ENCODE data around the gene GAREM1.

The GAREM1 gene

GRCh38 chr18:32262092-32262491 lies 208.6 kb downstream of the GAREM1 start:
- no peaks in the 10 kb centered on the region for H3K36me3 Mint-ChIP-seq (ENCODE audit: insufficient read depth)

GRCh38 chr18:32261003-32261402 lies 209.7 kb downstream of the GAREM1 start:
- Mint-ChIP-seq H3K27me3 (peaks cover 75% of the 10 kb centered on the region), H3K4me1 (no peaks in the 10 kb centered on the region), H3K9me3 (no peaks in the 10 kb centered on the region), H3K36me3 (ENCODE audit: insufficient read depth) (no peaks in the 10 kb centered on the region), H3K4me3 (no peak overlapping the region), H3K27ac (ENCODE audit: low read depth) (no peak overlapping the region)
- ATAC-seq (replicated peaks; ENCODE audit: extremely low read depth, poor library complexity, severe bottlenecking) (no peak), DNase-seq (ENCODE audit: low spot score in 2 of 2) (no peak)

More at GRCh38 chr18:32262092-32262491, 208.6 kb downstream of the GAREM1 start:
- H3K4me1 Mint-ChIP-seq: no peaks in the 10 kb centered on the region
- no peak for ATAC-seq (replicated peaks; ENCODE audit: extremely low read depth, poor library complexity, severe bottlenecking)
- H3K9me3 Mint-ChIP-seq: no peaks in the 10 kb centered on the region
- H3K27me3 Mint-ChIP-seq: peaks cover 65% of the 10 kb centered on the region
- H3K4me3 Mint-ChIP-seq: no peak overlapping the region
- DNase-seq (ENCODE audit: low spot score in 2 of 2): no peak
- no peak overlapping the region for H3K27ac Mint-ChIP-seq (ENCODE audit: low read depth)

- Mint-ChIP-seq H3K27me3 (peaks cover 80% of the 10 kb centered on the region), H3K27ac (ENCODE audit: low read depth) (no peak overlapping the region)
Measured at GRCh38 chr18:32259553-32259952, 211.1 kb downstream of the GAREM1 start.

GRCh38 chr18:32258558-32259204 lies 212.0 kb downstream of the GAREM1 start:
- no peaks in the 10 kb centered on the region for H3K36me3 Mint-ChIP-seq (ENCODE audit: insufficient read depth)
- no peak overlapping the region for H3K27ac Mint-ChIP-seq (ENCODE audit: low read depth)
- H3K4me1 Mint-ChIP-seq: no peaks in the 10 kb centered on the region
- peaks cover 74% of the 10 kb centered on the region for H3K27me3 Mint-ChIP-seq
- ATAC-seq (replicated peaks; ENCODE audit: extremely low read depth, poor library complexity, severe bottlenecking) (no peak), DNase-seq (ENCODE audit: low spot score in 2 of 2) (no peak)
- no peak overlapping the region for H3K4me3 Mint-ChIP-seq
- no peaks in the 10 kb centered on the region for H3K9me3 Mint-ChIP-seq

More at GRCh38 chr18:32259553-32259952, 211.1 kb downstream of the GAREM1 start:
- no peak overlapping the region for H3K4me3 Mint-ChIP-seq
- H3K36me3 Mint-ChIP-seq (ENCODE audit: insufficient read depth): no peaks in the 10 kb centered on the region
- no peaks in the 10 kb centered on the region for H3K9me3 Mint-ChIP-seq
- H3K4me1 Mint-ChIP-seq: no peaks in the 10 kb centered on the region
- no peak for DNase-seq (ENCODE audit: low spot score in 2 of 2)
- ATAC-seq (replicated peaks; ENCODE audit: extremely low read depth, poor library complexity, severe bottlenecking): no peak

- ATAC-seq (replicated peaks; ENCODE audit: extremely low read depth, poor library complexity, severe bottlenecking): no peak
- no peak overlapping the region for H3K27ac Mint-ChIP-seq (ENCODE audit: low read depth)
- no peaks in the 10 kb centered on the region for H3K36me3 Mint-ChIP-seq (ENCODE audit: insufficient read depth)
- no peak for DNase-seq (ENCODE audit: low spot score in 2 of 2)
- H3K9me3 Mint-ChIP-seq: no peaks in the 10 kb centered on the region
- H3K27me3 Mint-ChIP-seq: peaks cover 74% of the 10 kb centered on the region
- no peaks in the 10 kb centered on the region for H3K4me1 Mint-ChIP-seq
- H3K4me3 Mint-ChIP-seq: no peak overlapping the region
Measured at GRCh38 chr18:32258148-32258547, 212.5 kb downstream of the GAREM1 start.

- no peaks in the 10 kb centered on the region for H3K4me1 Mint-ChIP-seq
- DNase-seq (ENCODE audit: low spot score in 2 of 2) (no peak), ATAC-seq (replicated peaks; ENCODE audit: extremely low read depth, poor library complexity, severe bottlenecking) (no peak)
- H3K9me3 Mint-ChIP-seq: no peaks in the 10 kb centered on the region
- no peaks in the 10 kb centered on the region for H3K36me3 Mint-ChIP-seq (ENCODE audit: insufficient read depth)
- H3K4me3 Mint-ChIP-seq: no peak overlapping the region
- peaks cover 72% of the 10 kb centered on the region for H3K27me3 Mint-ChIP-seq
- H3K27ac Mint-ChIP-seq (ENCODE audit: low read depth): no peak overlapping the region
Measured at GRCh38 chr18:32257084-32257785, 213.4 kb downstream of the GAREM1 start.

GRCh38 chr18:32255570-32255969 lies 215.1 kb downstream of the GAREM1 start:
- Mint-ChIP-seq H3K27me3 (peaks cover 66% of the 10 kb centered on the region), H3K36me3 (ENCODE audit: insufficient read depth) (no peaks in the 10 kb centered on the region), H3K9me3 (no peaks in the 10 kb centered on the region), H3K4me1 (no peaks in the 10 kb centered on the region), H3K4me3 (no peak overlapping the region), H3K27ac (ENCODE audit: low read depth) (no peak overlapping the region)
- no peak for ATAC-seq (replicated peaks; ENCODE audit: extremely low read depth, poor library complexity, severe bottlenecking)
- DNase-seq (ENCODE audit: low spot score in 2 of 2): no peak

- no peaks in the 10 kb centered on the region for H3K4me1 Mint-ChIP-seq
- H3K9me3 Mint-ChIP-seq: no peaks in the 10 kb centered on the region
- no peak for ATAC-seq (replicated peaks; ENCODE audit: extremely low read depth, poor library complexity, severe bottlenecking)
- no peaks in the 10 kb centered on the region for H3K36me3 Mint-ChIP-seq (ENCODE audit: insufficient read depth)
- peaks cover 67% of the 10 kb centered on the region for H3K27me3 Mint-ChIP-seq
- H3K27ac Mint-ChIP-seq (ENCODE audit: low read depth): no peak overlapping the region
- no peak overlapping the region for H3K4me3 Mint-ChIP-seq
- DNase-seq (ENCODE audit: low spot score in 2 of 2): no peak
Measured at GRCh38 chr18:32252141-32252860, 218.4 kb downstream of the GAREM1 start.

GRCh38 chr18:32251466-32251865 lies 219.2 kb downstream of the GAREM1 start:
- ATAC-seq (replicated peaks; ENCODE audit: extremely low read depth, poor library complexity, severe bottlenecking): no peak

GRCh38 chr18:32249147-32249929 lies 221.3 kb downstream of the GAREM1 start:
- no peaks in the 10 kb centered on the region for H3K9me3 Mint-ChIP-seq
- ATAC-seq (replicated peaks; ENCODE audit: extremely low read depth, poor library complexity, severe bottlenecking) (no peak), DNase-seq (ENCODE audit: low spot score in 2 of 2) (no peak)
- H3K27me3 Mint-ChIP-seq: peaks cover 41% of the 10 kb centered on the region
- H3K27ac Mint-ChIP-seq (ENCODE audit: low read depth): no peak overlapping the region
- H3K4me1 Mint-ChIP-seq: no peaks in the 10 kb centered on the region
- H3K36me3 Mint-ChIP-seq (ENCODE audit: insufficient read depth): no peaks in the 10 kb centered on the region
- H3K4me3 Mint-ChIP-seq: no peak overlapping the region

More at GRCh38 chr18:32251466-32251865, 219.2 kb downstream of the GAREM1 start:
- DNase-seq (ENCODE audit: low spot score in 2 of 2): no peak
- H3K36me3 Mint-ChIP-seq (ENCODE audit: insufficient read depth): no peaks in the 10 kb centered on the region
- no peak overlapping the region for H3K27ac Mint-ChIP-seq (ENCODE audit: low read depth)
- H3K4me1 Mint-ChIP-seq: no peaks in the 10 kb centered on the region
- peaks cover 58% of the 10 kb centered on the region for H3K27me3 Mint-ChIP-seq
- H3K4me3 Mint-ChIP-seq: no peak overlapping the region
- no peaks in the 10 kb centered on the region for H3K9me3 Mint-ChIP-seq

GRCh38 chr18:32244881-32245280 lies 225.8 kb downstream of the GAREM1 start:
- ATAC-seq (replicated peaks; ENCODE audit: extremely low read depth, poor library complexity, severe bottlenecking): no peak
- Mint-ChIP-seq H3K27ac (ENCODE audit: low read depth) (no peak overlapping the region), H3K4me3 (no peak overlapping the region), H3K9me3 (no peaks in the 10 kb centered on the region), H3K4me1 (no peaks in the 10 kb centered on the region), H3K27me3 (peaks cover 40% of the 10 kb centered on the region), H3K36me3 (ENCODE audit: insufficient read depth) (no peaks in the 10 kb centered on the region)
- no peak for DNase-seq (ENCODE audit: low spot score in 2 of 2)

- H3K27me3 Mint-ChIP-seq: peaks cover 30% of the 10 kb centered on the region
- ATAC-seq (replicated peaks; ENCODE audit: extremely low read depth, poor library complexity, severe bottlenecking): no peak
- no peak for DNase-seq (ENCODE audit: low spot score in 2 of 2)
- H3K36me3 Mint-ChIP-seq (ENCODE audit: insufficient read depth): no peaks in the 10 kb centered on the region
- no peak overlapping the region for H3K4me3 Mint-ChIP-seq
- H3K27ac Mint-ChIP-seq (ENCODE audit: low read depth): no peak overlapping the region
- no peaks in the 10 kb centered on the region for H3K9me3 Mint-ChIP-seq
- no peaks in the 10 kb centered on the region for H3K4me1 Mint-ChIP-seq
Measured at GRCh38 chr18:32243358-32243757, 227.3 kb downstream of the GAREM1 start.

Measured in central memory CD8-positive, alpha-beta T cell (primary cell).